Stomach (tissue), 4 donors: ENCODE results near the gene CD209.

Source experiments
- CTCF ChIP-seq, 7 experiments: fragments of 450-650 bp in 4 of 7; fragments of 200-600 bp in 3 of 7; sonication (generic) in 3 of 7; IDR thresholded peaks; one replicate each; pipeline ENCODE4 v1.5.1; 2016 to 2019; ENCODE audit warnings: antibody characterized with exemption in 7 of 7, control low read depth in 2 of 7, mild to moderate bottlenecking in 1 of 7
- EP300 ChIP-seq: sonication (generic); formaldehyde crosslinking; IDR thresholded peaks from one replicate; pipeline ENCODE4 v1.6.1; 2017; ENCODE audit warnings: antibody characterized with exemption
- POLR2A ChIP-seq, 4 donors: fragments of 450-650 bp; IDR thresholded peaks; one replicate each; pipeline ENCODE4 v1.6.1; 2016; ENCODE audit warnings: antibody characterized with exemption in 4 of 4, control low read depth in 2 of 4, mild to moderate bottlenecking in 1 of 4, moderate library complexity in 1 of 4
- POLR2AphosphoS5 ChIP-seq, 3 donors: sonication (generic); formaldehyde crosslinking; IDR thresholded peaks; one replicate each; pipeline ENCODE4 v1.6.1; 2016; ENCODE audit warnings: antibody characterized with exemption in 3 of 3

- TF ChIP-seq POLR2A (IDR thresholded peaks at IDR 0.05) (no peak), POLR2AphosphoS5 (IDR thresholded peaks at IDR 0.05) (no peak), CTCF (IDR thresholded peaks at IDR 0.05) (no peak), EP300 (no peak)
Measured at GRCh38 chr19:7715671-7716070, 31.7 kb downstream of the CD209 start.
